Tibial artery (tissue), 4 donors: ENCODE data around the gene LZTS2.
A peak's percentile ranks its signal among the peaks of the same experiment; 100 is the strongest.

Experiments
- DNase-seq, 2 donors: peaks; one replicate each; pipeline ENCODE4 v3.0.0-alpha.2; 2019
- H3K27ac ChIP-seq, 2 donors: fragments of 200-600 bp; sonication (generic) in 1 of 2; 1 replicate in 1 of 2; 2 replicates in 1 of 2; pipeline ENCODE4 v1.5.1; 2018 to 2019; ENCODE audit warnings: mild to moderate bottlenecking in 1 of 2
- H3K27me3 ChIP-seq, 2 donors: fragments of 200-600 bp; sonication (generic) in 1 of 2; one replicate each; pipeline versions ENCODE4 v1.5.1 to v1.6.0; 2016 to 2019
- H3K36me3 ChIP-seq, 3 donors: fragments of 200-600 bp; sonication (generic) in 2 of 3; one replicate each; pipeline ENCODE4 v1.5.1; 2016 to 2019; ENCODE audit warnings: mild to moderate bottlenecking in 2 of 3
- H3K4me1 ChIP-seq, 4 donors: fragments of 200-600 bp; sonication (generic) in 2 of 4; 1 replicate in 3 of 4; 2 replicates in 1 of 4; pipeline ENCODE4 v1.5.1; 2016 to 2019
- H3K4me3 ChIP-seq, 2 donors: fragments of 200-600 bp; sonication (generic) in 1 of 2; 1 replicate in 1 of 2; 2 replicates in 1 of 2; pipeline ENCODE4 v1.5.1; 2018 to 2019; ENCODE audit warnings: mild to moderate bottlenecking in 2 of 2
- H3K9me3 ChIP-seq, 3 donors: fragments of 200-600 bp; sonication (generic) in 1 of 3; one replicate each; pipeline ENCODE4 v1.5.1; 2016 to 2019
- CTCF ChIP-seq, 2 experiments: fragments of 200-600 bp in 1 of 2; fragments of 450-650 bp in 1 of 2; IDR thresholded peaks; one replicate each; pipeline ENCODE4 v1.5.1; 2017 to 2019; ENCODE audit warnings: antibody characterized with exemption in 2 of 2, mild to moderate bottlenecking in 1 of 2, moderate library complexity in 1 of 2
- intact Hi-C: fragments of 100-400 bp; cut with DNase I; formaldehyde crosslinking; loops from one replicate; pipeline ENCODE4 v1.15.0; 2023; ENCODE audit warnings: low total_unique reads

Gene LZTS2

GRCh38 chr10:101010329-101010728 is 10.7 kb downstream of the LZTS2 start:
- DNase-seq = no peak
- intact Hi-C loops = no loop called here
- no peaks in the 10 kb centered on the region for H3K27me3 ChIP-seq
- H3K9me3 ChIP-seq = no peaks in the 10 kb centered on the region
- no peak overlapping the region for H3K27ac ChIP-seq
- no peak for TF ChIP-seq CTCF (IDR thresholded peaks at IDR 0.05)
- no peak overlapping the region for H3K4me3 ChIP-seq
- H3K4me1 ChIP-seq = peaks cover 0 to 30% (median 17%) of the 10 kb centered on the region in 4 donors
- H3K36me3 ChIP-seq = peaks cover 17 to 22% (median 22%) of the 10 kb centered on the region in 3 donors

GRCh38 chr10:101011517-101012423 is 12.2 kb downstream of the LZTS2 start:
- H3K27me3 ChIP-seq = peaks cover 0 to 13% of the 10 kb centered on the region in 2 donors
- no peak for DNase-seq
- H3K4me1 ChIP-seq = peaks cover 0 to 30% (median 17%) of the 10 kb centered on the region in 4 donors
- no peaks in the 10 kb centered on the region for H3K9me3 ChIP-seq
- peak overlapping the region; percentile 31 to 60 for H3K27ac ChIP-seq
- intact Hi-C loops = no loop called here
- peaks cover 2 to 8% (median 7%) of the 10 kb centered on the region in 3 donors for H3K36me3 ChIP-seq
- peak in 1 of 2 experiments; percentile 10 for TF ChIP-seq CTCF (IDR thresholded peaks at IDR 0.05)
- no peak overlapping the region for H3K4me3 ChIP-seq

- Histone ChIP-seq H3K9me3 (no peaks in the 10 kb centered on the region), H3K4me3 (no peak overlapping the region), H3K27me3 (peaks cover 0 to 20% of the 10 kb centered on the region in 2 donors), H3K27ac (peak overlapping the region; percentile 31 to 60), H3K4me1 (peaks cover 0 to 25% (median 17%) of the 10 kb centered on the region in 4 donors), H3K36me3 (no peaks in the 10 kb centered on the region)
- peak; percentile 94 to 97 for TF ChIP-seq CTCF (IDR thresholded peaks at IDR 0.05)
- DNase-seq = peak; percentile 90 to 92
- intact Hi-C loops = no loop called here
Measured at GRCh38 chr10:101012525-101013364, 13.1 kb downstream of the LZTS2 start.

GRCh38 chr10:101013365-101013825 is 13.8 kb downstream of the LZTS2 start:
- Histone ChIP-seq H3K36me3 (no peaks in the 10 kb centered on the region), H3K9me3 (no peaks in the 10 kb centered on the region), H3K4me3 (no peak overlapping the region), H3K4me1 (peaks cover 0 to 20% (median 15%) of the 10 kb centered on the region in 4 donors), H3K27me3 (peaks cover 0 to 25% of the 10 kb centered on the region in 2 donors), H3K27ac (peak overlapping the region; percentile 20 to 60)
- no peak for TF ChIP-seq CTCF (IDR thresholded peaks at IDR 0.05)
- no peak for DNase-seq
- intact Hi-C loops = no loop called here

- H3K27ac ChIP-seq = no peak overlapping the region
- intact Hi-C loops = loop anchor here (2.0 kb wide), 1 partner anchor 20 kb away; no protein-coding TSS in a partner anchor
Measured at GRCh38 chr10:101014230-101014884, 14.7 kb downstream of the LZTS2 start.

More at GRCh38 chr10:101014230-101014884, 14.7 kb downstream of the LZTS2 start:
- Histone ChIP-seq H3K27me3 (peaks cover 0 to 31% of the 10 kb centered on the region in 2 donors), H3K9me3 (no peaks in the 10 kb centered on the region), H3K36me3 (no peaks in the 10 kb centered on the region), H3K4me1 (peaks cover 0 to 24% (median 21%) of the 10 kb centered on the region in 4 donors), H3K4me3 (no peak overlapping the region)
- TF ChIP-seq CTCF (IDR thresholded peaks at IDR 0.05) = peak; percentile 91 to 96
- peak; percentile 80 to 89 for DNase-seq
